Measurements from ENCODE around the gene DNAJA3. TPM values are rescaled to one million over a fixed set of nuclear protein-coding genes. Genes with fewer than 3 reads are reported as not detected.

Gene DNAJA3
- total and polyA plus RNA-seq, 2 donors (not counting 3 experiments of a cell fraction or from before 2014, with no cell fraction given) = 33.4 to 45.4 TPM

- peaks cover 12 to 48% of the 10 kb centered on the region in 2 experiments for H3K36me3 ChIP-seq (ENCODE audit: control insufficient read depth in 2 of 2, extremely low read depth in 1 of 2, insufficient read depth in 2 of 2, low read length in 2 of 2)
- no peak for FAIRE-seq
- intact Hi-C loops (cut with micrococcal nuclease) = no loop called here
- no peaks in the 10 kb centered on the region for H4K20me1 ChIP-seq (replicated peaks; ENCODE audit: control insufficient read depth, extremely low read depth, insufficient read depth, low read length)
- no peaks in the 10 kb centered on the region for H3K27me3 ChIP-seq (ENCODE audit: control insufficient read depth in 2 of 2, insufficient read depth in 2 of 2, low read length in 2 of 2)
- H3K27ac ChIP-seq (ENCODE audit: insufficient read depth, low read depth, low read length) = no peak overlapping the region
- no peaks in the 10 kb centered on the region for H3K9me1 ChIP-seq (replicated peaks; ENCODE audit: control insufficient read depth, extremely low read depth, insufficient read depth, low read length)
- POLR2A ChIA-PET = no interaction called here
- H3K4me1 ChIP-seq (ENCODE audit: control insufficient read depth, extremely low read depth, insufficient read depth, low read length) = no peaks in the 10 kb centered on the region
- H3K4me2 ChIP-seq (ENCODE audit: insufficient read depth, low read length) = no peak overlapping the region
- no peaks in the 10 kb centered on the region for H3K9me3 ChIP-seq (replicated peaks; ENCODE audit: control insufficient read depth, insufficient read depth, low read length)
- dilution Hi-C loops (cut with MboI; ENCODE audit: extremely low pct_ligation_motif_present, low sequenced_read_pairs) = no loop called here
- BruUV-seq (replicated peaks) = no TSS peak
- H2AFZ ChIP-seq (ENCODE audit: low read depth, low read length) = no peak overlapping the region
- no peak for DNase-seq (ENCODE audit: low read depth, low spot score)
- no peak overlapping the region for H3K4me3 ChIP-seq (replicated peaks in 1 of 3; ENCODE audit: insufficient read depth in 1 of 3, low read depth in 1 of 3, low read length in 3 of 3)
- CTCF ChIA-PET = no interaction called here
- no peak overlapping the region for H3K9ac ChIP-seq (replicated peaks; ENCODE audit: extremely low read depth, insufficient read depth, low read length)
- TF ChIP-seq FOS (IDR thresholded peaks at IDR 0.05; ENCODE audit: borderline replicate concordance, insufficient read depth, low read length) = no peak
- TF ChIP-seq JUN (IDR thresholded peaks at IDR 0.05; ENCODE audit: borderline replicate concordance, insufficient read depth, insufficient read length, low read depth) = no peak
- no peak for TF ChIP-seq POLR2A (IDR thresholded peaks at IDR 0.05; ENCODE audit: low read depth, low read length)
- TF ChIP-seq MYC (IDR thresholded peaks at IDR 0.05; ENCODE audit: low read depth, low read length) = no peak
- TF ChIP-seq CTCF (IDR thresholded peaks at IDR 0.05; ENCODE audit: extremely low read depth in 1 of 2, insufficient read depth in 1 of 2, low read depth in 1 of 2, low read length in 2 of 2) = no peak
- TF ChIP-seq MAX (IDR thresholded peaks at IDR 0.05; ENCODE audit: insufficient read depth, insufficient read length) = no peak
- TF ChIP-seq POLR2AphosphoS5 (IDR thresholded peaks at IDR 0.05; ENCODE audit: insufficient read depth, low read depth, low read length) = no peak
- TF ChIP-seq EZH2 (IDR thresholded peaks at IDR 0.05; ENCODE audit: borderline replicate concordance, low read depth, low read length, severe bottlenecking) = no peak
- no peak for TF ChIP-seq GATA2 (IDR thresholded peaks at IDR 0.05; ENCODE audit: insufficient read depth, insufficient read length, low read depth, low read length)
- H3K79me2 ChIP-seq (ENCODE audit: control insufficient read depth, insufficient read depth, low read length) = no peaks in the 10 kb centered on the region
Measured at GRCh38 chr16:4454623-4455022, 29.0 kb downstream of the DNAJA3 start.

Measured in endothelial cell of umbilical vein (primary cell).